Caco-2 (cell line): ENCODE results near the gene WNT9A. TPM values are rescaled to one million over a fixed set of nuclear protein-coding genes. Genes with fewer than 3 reads are reported as not detected.

Experiments used
- BruUV-seq: library from RNA; stranded (reverse); fragments of 400-500 nt; replicated peaks from 2 replicates; lab custom pipeline; 2021; lab: Mats Ljungman, UMichigan
- CTCF ChIA-PET: fragments of 300-600 bp; sonication (Branson Sonifier 250); formaldehyde crosslinking; loops from one replicate; lab custom pipeline; 2022; ENCODE audit warnings: antibody characterized with exemption; lab: Charles Lee
- POLR2A ChIA-PET: fragments of 300-600 bp; sonication (Branson Sonifier 250); formaldehyde crosslinking; loops from one replicate; lab custom pipeline; 2022; ENCODE audit warnings: antibody characterized with exemption; lab: Charles Lee
- DNase-seq, 2 experiments: peaks; one replicate each; pipeline versions ENCODE4 v3.0.0 to v3.0.0-alpha.2; 2020 to 2022
- H3K27me3 ChIP-seq: replicated peaks from 2 replicates; pipeline ENCODE4 v1.6.0; 2011; ENCODE audit warnings: low read length; ENCODE audit not compliant: control insufficient read depth, insufficient read depth
- H3K36me3 ChIP-seq: 2 replicates; pipeline ENCODE4 v1.5.1; 2011; ENCODE audit warnings: low read length; ENCODE audit not compliant: control insufficient read depth, insufficient read depth
- H3K4me1 ChIP-seq: fragments of 250-450 bp; sonication (Bioruptor Pico); 2 replicates; pipeline ENCODE4 v1.5.1; 2020; ENCODE audit warnings: mild to moderate bottlenecking
- H3K4me3 ChIP-seq: 2 replicates; pipeline ENCODE4 v1.5.1; 2011; ENCODE audit warnings: low read depth, mild to moderate bottlenecking, control low read depth, low read length
- H3K9me3 ChIP-seq: fragments of 250-450 bp; sonication (Bioruptor Pico); 2 replicates; pipeline ENCODE4 v1.5.1; 2020; ENCODE audit warnings: mild to moderate bottlenecking, moderate library complexity
- H3K27ac Mint-ChIP-seq: one replicate; pipeline ENCODE4 v1.8.0; 2022; ENCODE audit warnings: mixed read lengths; ENCODE audit not compliant: unreplicated experiment
- H3K27me3 Mint-ChIP-seq: one replicate; pipeline ENCODE4 v1.8.0; 2022; ENCODE audit warnings: mixed read lengths; ENCODE audit not compliant: insufficient read depth, unreplicated experiment
- H3K36me3 Mint-ChIP-seq: one replicate; pipeline ENCODE4 v1.8.0; 2022; ENCODE audit warnings: mild to moderate bottlenecking, mixed read lengths; ENCODE audit not compliant: insufficient read depth, unreplicated experiment
- H3K4me1 Mint-ChIP-seq: one replicate; pipeline ENCODE4 v1.8.0; 2022; ENCODE audit warnings: low read depth, mixed read lengths; ENCODE audit not compliant: unreplicated experiment
- H3K4me3 Mint-ChIP-seq: one replicate; pipeline ENCODE4 v1.8.0; 2022; ENCODE audit warnings: mild to moderate bottlenecking, moderate library complexity, mixed read lengths; ENCODE audit not compliant: unreplicated experiment
- H3K9me3 Mint-ChIP-seq: one replicate; pipeline ENCODE4 v1.8.0; 2022; ENCODE audit warnings: mixed read lengths; ENCODE audit not compliant: unreplicated experiment
- CTCF ChIP-seq, 2 experiments: fragments of 200-600 bp in 1 of 2; IDR thresholded peaks; 1 replicate in 1 of 2; 2 replicates in 1 of 2; pipeline versions ENCODE4 v1.5.1 to v1.8.0; 2011 to 2022; ENCODE audit warnings: antibody characterized with exemption in 1 of 2, control low read depth in 1 of 2, inconsistent platforms in 1 of 2, low read depth in 1 of 2, low read length in 1 of 2, mild to moderate bottlenecking in 1 of 2, moderate library complexity in 1 of 2; ENCODE audit not compliant: insufficient read depth in 1 of 2, severe bottlenecking in 1 of 2, unreplicated experiment in 1 of 2
- intact Hi-C: fragments of 100-400 bp; cut with micrococcal nuclease; formaldehyde crosslinking; loops from one replicate; pipeline ENCODE4 v1.10.0; 2022; ENCODE audit not compliant: unreplicated experiment
- total RNA-seq: library from RNA; stranded (reverse); gene quantifications from 2 replicates; pipeline ENCODE4 v1.2.3, GENCODE V29; 2022

WNT9A gene
- total RNA-seq, 1 experiment from 2014 or later: 0.68 TPM

- Mint-ChIP-seq H3K27ac (no peak overlapping the region), H3K4me1 (peaks cover 6% of the 10 kb centered on the region), H3K36me3 (peaks cover 5% of the 10 kb centered on the region), H3K9me3 (no peaks in the 10 kb centered on the region), H3K4me3 (no peak overlapping the region), H3K27me3 (no peaks in the 10 kb centered on the region)
- Histone ChIP-seq H3K36me3 (no peaks in the 10 kb centered on the region), H3K4me3 (no peak overlapping the region), H3K9me3 (no peaks in the 10 kb centered on the region), H3K4me1 (no peaks in the 10 kb centered on the region), H3K27me3 (no peaks in the 10 kb centered on the region)
- intact Hi-C loops: no loop called here
- BruUV-seq: no TSS peak
- DNase-seq: no peak
- CTCF ChIA-PET: no interaction called here
- no peak for TF ChIP-seq CTCF (IDR thresholded peaks at IDR 0.05; ENCODE audit: insufficient read depth in 1 of 2, low read depth in 1 of 2, low read length in 1 of 2, severe bottlenecking in 1 of 2, unreplicated experiment in 1 of 2)
- POLR2A ChIA-PET: no interaction called here
These were observed 27.8 kb downstream of the WNT9A start for GRCh38 chr1:227919906-227920305.

GRCh38 chr1:227918736-227919135 lies 29.0 kb downstream of the WNT9A start:
- no peak overlapping the region for H3K27ac Mint-ChIP-seq
- H3K27me3 Mint-ChIP-seq: no peaks in the 10 kb centered on the region
- no TSS peak for BruUV-seq
- H3K9me3 Mint-ChIP-seq: no peaks in the 10 kb centered on the region
- intact Hi-C loops: no loop called here
- H3K4me1 ChIP-seq: no peaks in the 10 kb centered on the region
- H3K36me3 Mint-ChIP-seq: peaks cover 5% of the 10 kb centered on the region
- H3K36me3 ChIP-seq: no peaks in the 10 kb centered on the region
- CTCF ChIA-PET: interaction anchor here (0.5 kb wide), 1 partner anchor 259 kb away, joined by 5 read pairs; no protein-coding TSS in a partner anchor
- no peak overlapping the region for H3K4me3 ChIP-seq
- H3K4me1 Mint-ChIP-seq: peaks cover 6% of the 10 kb centered on the region
- no peaks in the 10 kb centered on the region for H3K9me3 ChIP-seq
- DNase-seq: no peak
- no peaks in the 10 kb centered on the region for H3K27me3 ChIP-seq
- no peak for TF ChIP-seq CTCF (IDR thresholded peaks at IDR 0.05; ENCODE audit: insufficient read depth in 1 of 2, low read depth in 1 of 2, low read length in 1 of 2, severe bottlenecking in 1 of 2, unreplicated experiment in 1 of 2)
- POLR2A ChIA-PET: no interaction called here
- H3K4me3 Mint-ChIP-seq: no peak overlapping the region

GRCh38 chr1:227918083-227918700 lies 29.5 kb downstream of the WNT9A start:
- Mint-ChIP-seq H3K27me3 (no peaks in the 10 kb centered on the region), H3K36me3 (peaks cover 5% of the 10 kb centered on the region), H3K9me3 (no peaks in the 10 kb centered on the region), H3K4me1 (peaks cover 6% of the 10 kb centered on the region), H3K4me3 (no peak overlapping the region), H3K27ac (no peak overlapping the region)
- no peak for DNase-seq
- ChIA-PET POLR2A (no interaction called here), CTCF (no interaction called here)
- intact Hi-C loops: no loop called here
- Histone ChIP-seq H3K9me3 (no peaks in the 10 kb centered on the region), H3K4me3 (no peak overlapping the region), H3K4me1 (no peaks in the 10 kb centered on the region), H3K36me3 (no peaks in the 10 kb centered on the region), H3K27me3 (no peaks in the 10 kb centered on the region)
- BruUV-seq: no TSS peak
- TF ChIP-seq CTCF (IDR thresholded peaks at IDR 0.05; ENCODE audit: insufficient read depth in 1 of 2, low read depth in 1 of 2, low read length in 1 of 2, severe bottlenecking in 1 of 2, unreplicated experiment in 1 of 2): no peak
